ENCODE data around the gene LRRTM4.

- TF ChIP-seq RARB (CRISPR knock-in tag; IDR thresholded peaks at IDR 0.05), result no peak
- TF ChIP-seq POLR2AphosphoS2 (conservative IDR thresholded peaks at IDR 0.05; ENCODE audit: low read length), result no peak
- TF ChIP-seq ZSCAN20 (CRISPR knock-in tag; IDR thresholded peaks at IDR 0.05), result no peak
- TF ChIP-seq USF2 (IDR thresholded peaks at IDR 0.05), result no peak
- no peak for TF ChIP-seq CTCF (IDR thresholded peaks at IDR 0.05)
- no peak for TF ChIP-seq MAX (IDR thresholded peaks at IDR 0.05)
- TF ChIP-seq RCOR1 (IDR thresholded peaks at IDR 0.05; ENCODE audit: low read depth, low read length), result no peak
- no peak for TF ChIP-seq CHD2 (IDR thresholded peaks at IDR 0.05; ENCODE audit: low read length, partially characterized antibody)
- TF ChIP-seq EP300 (IDR thresholded peaks at IDR 0.05), result no peak
- no peak for TF ChIP-seq MYC (IDR thresholded peaks at IDR 0.05; ENCODE audit: borderline replicate concordance, low read length)
- no peak for TF ChIP-seq FOSL2 (IDR thresholded peaks at IDR 0.05)
- TF ChIP-seq FOSL2 (CRISPR knock-in tag; IDR thresholded peaks at IDR 0.05), result no peak
Observed at GRCh38 chr2:77552956-77553355, 30.8 kb upstream of the LRRTM4 start.
